NB4 (cell line): ENCODE data around the gene GALNT10.

Experiments used
- DNase-seq: peaks from one replicate; pipeline ENCODE4 v3.0.0; 2010; ENCODE audit warnings: low read depth
- H3K4me3 ChIP-seq: one replicate; pipeline ENCODE4 v1.5.1; 2011; ENCODE audit warnings: mild to moderate bottlenecking, low read depth, low read length, moderate library complexity
- MYC ChIP-seq: IDR thresholded peaks from 2 replicates; pipeline ENCODE4 v1.6.1; 2011; ENCODE audit warnings: low read depth, low read length
- POLR2A ChIP-seq: IDR thresholded peaks from 2 replicates; pipeline ENCODE4 v1.6.1; 2011; ENCODE audit warnings: mild to moderate bottlenecking; ENCODE audit not compliant: insufficient read length; ENCODE audit errors: extremely low read depth
- TF ChIP-seq, protein P1 (sequence below): IDR thresholded peaks from one replicate; pipeline ENCODE4 v1.5.1; 2012; ENCODE audit warnings: low read depth, low read length
- TF ChIP-seq, protein P2 (sequence below): IDR thresholded peaks from 2 replicates; pipeline ENCODE4 v1.6.1; 2011; ENCODE audit warnings: low read depth, low read length

Gene GALNT10

DNA sequence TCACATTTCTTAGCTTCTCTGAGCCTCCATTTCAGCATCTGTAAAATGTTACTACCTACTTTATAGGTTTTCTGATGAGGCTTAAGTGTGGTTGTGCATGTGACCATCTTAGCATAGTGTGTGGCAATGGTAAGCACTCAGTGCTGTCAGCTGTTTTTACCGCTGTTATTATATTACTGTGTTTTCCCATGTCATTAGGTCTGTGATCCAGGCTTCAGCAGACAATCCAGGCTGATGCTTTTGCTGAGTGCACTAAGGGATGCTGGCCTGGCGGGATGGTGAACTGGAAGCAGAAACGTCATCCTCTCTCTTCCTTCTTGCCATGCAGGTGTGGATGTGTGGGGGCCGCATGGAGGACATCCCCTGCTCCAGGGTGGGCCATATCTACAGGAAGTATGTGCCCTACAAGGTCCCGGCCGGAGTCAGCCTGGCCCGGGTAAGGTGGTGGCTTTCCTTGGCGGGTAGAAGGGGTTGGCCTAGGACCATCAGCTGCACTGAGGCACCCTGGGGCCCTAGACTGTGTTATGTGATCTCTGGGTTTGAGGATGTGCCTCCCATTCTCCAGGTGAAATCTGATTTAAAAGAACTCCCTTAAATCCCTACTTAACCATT is 213.3 kb downstream of the GALNT10 start:
- TF ChIP-seq, protein P1, sequence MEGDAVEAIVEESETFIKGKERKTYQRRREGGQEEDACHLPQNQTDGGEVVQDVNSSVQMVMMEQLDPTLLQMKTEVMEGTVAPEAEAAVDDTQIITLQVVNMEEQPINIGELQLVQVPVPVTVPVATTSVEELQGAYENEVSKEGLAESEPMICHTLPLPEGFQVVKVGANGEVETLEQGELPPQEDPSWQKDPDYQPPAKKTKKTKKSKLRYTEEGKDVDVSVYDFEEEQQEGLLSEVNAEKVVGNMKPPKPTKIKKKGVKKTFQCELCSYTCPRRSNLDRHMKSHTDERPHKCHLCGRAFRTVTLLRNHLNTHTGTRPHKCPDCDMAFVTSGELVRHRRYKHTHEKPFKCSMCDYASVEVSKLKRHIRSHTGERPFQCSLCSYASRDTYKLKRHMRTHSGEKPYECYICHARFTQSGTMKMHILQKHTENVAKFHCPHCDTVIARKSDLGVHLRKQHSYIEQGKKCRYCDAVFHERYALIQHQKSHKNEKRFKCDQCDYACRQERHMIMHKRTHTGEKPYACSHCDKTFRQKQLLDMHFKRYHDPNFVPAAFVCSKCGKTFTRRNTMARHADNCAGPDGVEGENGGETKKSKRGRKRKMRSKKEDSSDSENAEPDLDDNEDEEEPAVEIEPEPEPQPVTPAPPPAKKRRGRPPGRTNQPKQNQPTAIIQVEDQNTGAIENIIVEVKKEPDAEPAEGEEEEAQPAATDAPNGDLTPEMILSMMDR: no peak
- no peak for TF ChIP-seq POLR2A
- TF ChIP-seq MYC: no peak
- TF ChIP-seq, protein P2, sequence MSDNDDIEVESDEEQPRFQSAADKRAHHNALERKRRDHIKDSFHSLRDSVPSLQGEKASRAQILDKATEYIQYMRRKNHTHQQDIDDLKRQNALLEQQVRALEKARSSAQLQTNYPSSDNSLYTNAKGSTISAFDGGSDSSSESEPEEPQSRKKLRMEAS: no peak
- no peak overlapping the region for H3K4me3 ChIP-seq
- no peak for DNase-seq

DNA sequence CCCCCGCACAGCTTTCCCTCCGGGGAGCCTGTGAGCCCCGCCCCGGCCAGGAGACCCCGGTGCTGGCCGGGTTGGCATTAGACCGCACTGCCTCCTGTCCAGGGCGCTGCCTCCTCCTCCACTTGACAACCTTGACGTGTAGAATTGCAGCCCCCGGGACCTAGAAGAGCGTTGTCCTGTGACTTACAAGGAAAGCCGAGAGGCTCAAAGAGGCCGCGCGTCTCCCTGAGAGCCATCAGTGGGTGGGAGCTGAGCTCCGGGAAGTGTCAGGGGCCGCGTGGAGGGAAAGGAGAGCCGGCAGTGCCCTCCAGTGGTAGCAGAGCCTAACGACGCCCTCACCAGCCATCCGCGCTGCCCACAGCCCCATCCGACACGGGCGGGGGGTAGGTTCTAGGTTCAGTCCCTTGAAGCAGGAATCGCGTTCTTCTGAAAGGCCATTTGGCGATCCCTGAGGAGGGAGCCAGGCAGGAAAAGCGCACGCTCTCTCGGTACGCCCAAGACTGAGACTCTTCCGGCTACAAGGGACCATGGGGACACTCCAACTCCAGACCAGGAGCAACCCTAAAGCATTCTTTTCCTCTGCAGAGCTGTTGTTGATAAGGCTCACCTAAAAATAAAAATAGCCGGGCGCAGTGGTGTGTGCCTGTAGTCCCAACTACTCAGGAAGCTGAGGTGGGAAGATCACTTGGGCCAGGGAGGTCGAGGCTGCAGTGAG is 214.7 kb downstream of the GALNT10 start:
- DNase-seq: peak; percentile 74
- no peak overlapping the region for H3K4me3 ChIP-seq
- TF ChIP-seq POLR2A (no peak), MYC (peak; percentile 71)
- TF ChIP-seq, protein P1: peak; percentile 74
- TF ChIP-seq, protein P2: peak; percentile 46; the same call in 1 of the 2 replicates

DNA sequence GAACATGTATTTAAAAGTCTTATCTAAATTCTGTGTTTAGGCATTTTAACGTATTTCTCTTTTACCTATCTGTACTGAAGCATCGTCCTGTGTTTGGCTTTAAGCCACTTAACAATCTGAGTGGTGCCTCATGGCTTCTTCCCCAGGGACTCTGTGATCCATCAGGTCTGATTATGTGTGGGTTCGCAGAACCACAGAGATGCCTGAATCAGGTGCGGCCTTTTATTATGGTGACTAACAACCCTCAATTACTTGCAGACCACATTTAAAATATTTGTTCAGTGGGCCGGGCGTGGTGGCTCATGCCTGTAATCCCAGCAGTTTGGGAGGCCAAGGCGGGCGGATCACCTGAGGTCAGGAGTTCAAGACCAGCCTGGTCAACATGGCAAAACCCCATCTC is 215.7 kb downstream of the GALNT10 start:
- TF ChIP-seq, protein P2: no peak
- TF ChIP-seq, protein P1: no peak
- TF ChIP-seq MYC (no peak), POLR2A (no peak)
- no peak for DNase-seq
- no peak overlapping the region for H3K4me3 ChIP-seq

DNA sequence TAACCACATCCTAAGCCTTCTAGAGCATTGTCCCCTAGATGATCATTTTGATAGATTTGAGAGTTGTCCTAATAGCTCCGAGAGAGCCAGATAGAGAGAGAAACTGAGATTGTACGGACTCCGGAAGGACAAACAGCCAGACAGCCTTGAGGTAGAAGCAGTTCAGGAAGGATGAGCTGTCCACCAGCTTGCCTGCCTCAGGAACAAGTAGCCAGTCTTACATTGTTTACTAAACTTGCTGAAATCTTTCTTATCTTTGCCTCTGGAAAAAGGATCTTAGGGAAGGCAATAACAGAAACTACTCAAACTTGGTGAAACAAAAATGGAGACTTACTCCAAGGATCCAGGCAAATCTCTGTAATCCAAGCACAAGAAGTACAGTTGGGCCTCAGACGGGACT is 216.3 kb downstream of the GALNT10 start:
- no peak overlapping the region for H3K4me3 ChIP-seq
- DNase-seq: no peak
- TF ChIP-seq, protein P2: no peak
- TF ChIP-seq, protein P1: no peak
- TF ChIP-seq MYC (no peak), POLR2A (no peak)

DNA sequence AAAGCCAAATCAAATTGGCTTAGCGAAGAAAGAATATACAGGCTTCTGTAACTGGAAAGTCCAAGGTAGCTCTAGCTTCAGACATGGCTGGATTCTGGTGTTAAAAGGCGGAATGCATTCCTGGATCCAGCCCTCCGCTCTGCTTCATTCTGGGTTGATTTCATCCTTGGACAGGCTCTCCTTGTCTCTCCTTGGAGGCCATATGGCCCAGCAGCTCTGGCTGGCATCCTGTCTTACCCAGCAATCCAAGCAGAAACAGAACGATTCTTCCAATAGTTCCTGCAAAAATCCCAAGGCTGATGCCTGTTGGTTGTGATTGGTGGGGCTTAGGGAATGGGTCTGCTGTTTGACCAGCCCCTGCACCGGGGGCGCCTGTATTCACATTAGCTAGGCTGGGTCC is 218.3 kb downstream of the GALNT10 start:
- H3K4me3 ChIP-seq: no peak overlapping the region
- TF ChIP-seq MYC (no peak), POLR2A (no peak)
- TF ChIP-seq, protein P2: no peak
- TF ChIP-seq, protein P1: no peak
- no peak for DNase-seq
